ENCODE data around the gene ZNF213. TPM values are rescaled to one million over a fixed set of nuclear protein-coding genes. Genes with fewer than 3 reads are reported as not detected.
"Not testable (repeated sequence)": the region's sequence is repeated elsewhere in the genome, so short reads cannot be mapped to it uniquely, and the experiment has no call there.

The ZNF213 gene
- total RNA-seq, 4 donors from 2014 or later, result 3.9 to 14.3 (median 6.4) TPM

GRCh38 chr16:3179651-3180050, 44.8 kb downstream of the ZNF213 start:
- Histone ChIP-seq H3K4me3 (no peak overlapping the region), H3K9me3 (no peaks in the 10 kb centered on the region), H3K27ac (no peak overlapping the region), H3K36me3 (no peaks in the 10 kb centered on the region), H3K27me3 (peaks cover 13 to 100% (median 34%) of the 10 kb centered on the region in 4 donors), H3K4me1 (peaks cover 16 to 30% (median 17%) of the 10 kb centered on the region in 3 donors)
- intact Hi-C loops (cut with DNase I), result no loop called here
- no peak for DNase-seq
- TF ChIP-seq POLR2A (IDR thresholded peaks at IDR 0.05), result no peak
- TF ChIP-seq, protein P1, sequence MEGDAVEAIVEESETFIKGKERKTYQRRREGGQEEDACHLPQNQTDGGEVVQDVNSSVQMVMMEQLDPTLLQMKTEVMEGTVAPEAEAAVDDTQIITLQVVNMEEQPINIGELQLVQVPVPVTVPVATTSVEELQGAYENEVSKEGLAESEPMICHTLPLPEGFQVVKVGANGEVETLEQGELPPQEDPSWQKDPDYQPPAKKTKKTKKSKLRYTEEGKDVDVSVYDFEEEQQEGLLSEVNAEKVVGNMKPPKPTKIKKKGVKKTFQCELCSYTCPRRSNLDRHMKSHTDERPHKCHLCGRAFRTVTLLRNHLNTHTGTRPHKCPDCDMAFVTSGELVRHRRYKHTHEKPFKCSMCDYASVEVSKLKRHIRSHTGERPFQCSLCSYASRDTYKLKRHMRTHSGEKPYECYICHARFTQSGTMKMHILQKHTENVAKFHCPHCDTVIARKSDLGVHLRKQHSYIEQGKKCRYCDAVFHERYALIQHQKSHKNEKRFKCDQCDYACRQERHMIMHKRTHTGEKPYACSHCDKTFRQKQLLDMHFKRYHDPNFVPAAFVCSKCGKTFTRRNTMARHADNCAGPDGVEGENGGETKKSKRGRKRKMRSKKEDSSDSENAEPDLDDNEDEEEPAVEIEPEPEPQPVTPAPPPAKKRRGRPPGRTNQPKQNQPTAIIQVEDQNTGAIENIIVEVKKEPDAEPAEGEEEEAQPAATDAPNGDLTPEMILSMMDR (IDR thresholded peaks at IDR 0.05), result no peak
- WGBS, 2 donors, result 60 to 65% methylated on average over 5 to 6 of the region's 8 CpGs

DNA sequence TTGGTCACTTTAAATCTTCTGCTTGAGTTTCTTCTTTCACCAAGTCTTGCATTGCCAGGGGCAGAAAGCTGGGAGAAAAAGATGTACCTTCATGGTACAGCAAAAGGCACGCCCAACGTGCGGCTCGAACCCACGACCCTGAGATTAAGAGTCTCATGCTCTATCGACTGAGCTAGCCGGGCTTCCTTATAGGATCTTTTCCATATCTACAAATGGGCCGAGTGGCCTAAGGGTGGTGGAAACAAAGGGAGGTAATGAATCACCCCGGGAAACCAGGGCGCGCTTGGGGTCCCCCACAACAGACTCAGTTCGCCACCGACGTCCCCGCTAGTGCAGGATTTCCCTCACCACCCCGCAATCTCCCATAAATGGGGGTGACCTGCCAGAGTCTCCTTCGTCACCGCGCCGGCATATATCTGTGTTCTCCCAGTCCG, 45.6 kb downstream of the ZNF213 start:
- 33 to 61% methylated on average over 15 to 21 of the region's 21 CpGs for WGBS, 2 donors
- Histone ChIP-seq H3K9me3 (no peaks in the 10 kb centered on the region), H3K27ac (no peak overlapping the region), H3K27me3 (peaks cover 11 to 100% (median 25%) of the 10 kb centered on the region in 4 donors), H3K36me3 (no peaks in the 10 kb centered on the region), H3K4me3 (no peak overlapping the region), H3K4me1 (peaks cover 10 to 22% (median 10%) of the 10 kb centered on the region in 3 donors)
- TF ChIP-seq, protein P1 (IDR thresholded peaks at IDR 0.05), result no peak
- no peak for TF ChIP-seq POLR2A (IDR thresholded peaks at IDR 0.05)
- intact Hi-C loops (cut with DNase I), result no loop called here
- DNase-seq, result no peak

DNA sequence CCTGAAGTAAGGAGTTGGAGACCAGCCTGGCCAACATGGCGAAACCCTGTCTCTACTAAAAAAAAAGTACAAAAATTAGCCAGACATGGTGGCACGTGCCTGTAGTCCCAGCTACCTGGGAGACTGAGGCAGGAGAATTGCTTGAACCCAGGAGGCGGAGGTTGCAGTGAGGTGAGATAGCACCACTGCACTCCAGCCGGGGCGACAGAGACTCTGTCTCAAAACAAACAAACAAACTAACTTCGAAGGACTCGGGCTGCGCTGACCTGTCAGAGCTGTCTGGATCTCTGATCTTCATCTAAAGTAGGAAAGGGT, 47.4 kb downstream of the ZNF213 start:
- 15 to 30% methylated on average over 5 to 8 of the region's 8 CpGs for WGBS, 2 donors
- intact Hi-C loops (cut with DNase I); H3K9me3 ChIP-seq; H3K36me3 ChIP-seq; H3K27ac ChIP-seq; DNase-seq: not testable (repeated sequence)
- Histone ChIP-seq H3K4me1 (peaks cover 9 to 19% (median 10%) of the 10 kb centered on the region in 3 donors), H3K4me3 (peak overlapping the region in 1 of 4 donors; percentile 47), H3K27me3 (peaks cover 7 to 100% (median 21%) of the 10 kb centered on the region in 4 donors)

- H3K36me3 ChIP-seq, result no peaks in the 10 kb centered on the region
- TF ChIP-seq POLR2A (IDR thresholded peaks at IDR 0.05), result no peak
- TF ChIP-seq, protein P1 (IDR thresholded peaks at IDR 0.05), result peak in 3 of 6 experiments; percentile 9 to 47 (median 19)
- H3K27me3 ChIP-seq, result peaks cover 7 to 100% (median 22%) of the 10 kb centered on the region in 4 donors
- H3K9me3 ChIP-seq, result no peaks in the 10 kb centered on the region
- peak overlapping the region; percentile 25 to 47 (median 36) for H3K4me3 ChIP-seq
- H3K4me1 ChIP-seq, result peaks cover 9 to 21% (median 10%) of the 10 kb centered on the region in 3 donors
- no peak overlapping the region for H3K27ac ChIP-seq
- no peak for DNase-seq
- intact Hi-C loops (cut with DNase I), result no loop called here
- 4 to 6% methylated on average over 13 to 14 of the region's 72 CpGs for WGBS, 2 donors
These were observed 48.0 kb downstream of the ZNF213 start for GRCh38 chr16:3182608-3183444.

GRCh38 chr16:3183445-3184139, 48.8 kb downstream of the ZNF213 start:
- no peak for TF ChIP-seq POLR2A (IDR thresholded peaks at IDR 0.05)
- TF ChIP-seq, protein P1 (IDR thresholded peaks at IDR 0.05), result no peak
- H3K27me3 ChIP-seq, result peaks cover 12 to 100% (median 27%) of the 10 kb centered on the region in 4 donors
- peaks cover 14 to 28% (median 16%) of the 10 kb centered on the region in 3 donors for H3K4me1 ChIP-seq
- no peaks in the 10 kb centered on the region for H3K36me3 ChIP-seq
- no peak for DNase-seq
- intact Hi-C loops (cut with DNase I), result no loop called here
- no peak overlapping the region for H3K27ac ChIP-seq
- no peaks in the 10 kb centered on the region for H3K9me3 ChIP-seq
- H3K4me3 ChIP-seq, result peak overlapping the region; percentile 25 to 47 (median 36)
- 12 to 13% methylated on average over 17 to 25 of the region's 42 CpGs for WGBS, 2 donors

All from esophagus squamous epithelium (tissue), 5 donors.